Measurements from ENCODE around the gene AAK1.
A peak's percentile ranks its signal among the peaks of the same experiment; 100 is the strongest.
"Not testable (repeated sequence)": the region's sequence is repeated elsewhere in the genome, so short reads cannot be mapped to it uniquely, and the experiment has no call there.

AAK1 gene

GRCh38 chr2:69660637-69661036 is 17.1 kb upstream of the AAK1 start:
- DNase-seq (ENCODE audit: low read depth) = no peak
- no peak for TF ChIP-seq CTCF (conservative IDR thresholded peaks at IDR 0.05; ENCODE audit: low read length)
- H3K4me3 ChIP-seq (ENCODE audit: low read length) = no peak overlapping the region

DNA sequence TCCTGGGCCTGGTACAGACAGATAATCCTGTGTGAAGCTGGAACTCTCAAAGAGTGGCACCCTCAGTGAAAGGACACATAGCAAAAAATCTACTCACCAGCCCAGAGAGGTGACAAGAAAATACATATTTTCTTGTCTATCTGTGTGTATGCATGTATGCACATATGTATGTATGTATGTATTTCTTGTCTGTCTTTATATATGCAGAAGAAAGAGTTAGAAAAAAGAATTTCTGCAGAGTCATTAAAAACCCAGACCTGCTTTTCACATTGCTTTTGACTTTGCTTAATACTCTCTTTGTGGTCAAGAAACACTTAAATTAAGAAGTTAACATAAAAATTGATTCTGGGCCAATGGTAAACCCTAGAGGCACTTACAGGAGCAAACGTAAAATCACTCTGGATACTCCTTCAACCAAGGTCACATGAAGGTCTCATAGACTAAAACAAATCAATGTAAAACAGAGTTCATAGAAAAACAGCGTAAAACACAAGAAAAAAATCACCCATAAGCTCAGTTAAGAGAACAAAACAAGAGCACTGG is 16.5 kb upstream of the AAK1 start:
- TF ChIP-seq CTCF (conservative IDR thresholded peaks at IDR 0.05; ENCODE audit: low read length) = no peak
- no peak overlapping the region for H3K4me3 ChIP-seq (ENCODE audit: low read length)
- DNase-seq (ENCODE audit: low read depth) = no peak

- no peak overlapping the region for H3K4me3 ChIP-seq (ENCODE audit: low read length)
- DNase-seq (ENCODE audit: low read depth) = no peak
- TF ChIP-seq CTCF (conservative IDR thresholded peaks at IDR 0.05; ENCODE audit: low read length) = no peak
Measured at GRCh38 chr2:69659349-69659748, 15.8 kb upstream of the AAK1 start.

GRCh38 chr2:69652206-69652605 is 8.7 kb upstream of the AAK1 start:
- no peak for TF ChIP-seq CTCF (conservative IDR thresholded peaks at IDR 0.05; ENCODE audit: low read length)
- DNase-seq (ENCODE audit: low read depth) = peak; percentile 83
- H3K4me3 ChIP-seq (ENCODE audit: low read length) = no peak overlapping the region

DNA sequence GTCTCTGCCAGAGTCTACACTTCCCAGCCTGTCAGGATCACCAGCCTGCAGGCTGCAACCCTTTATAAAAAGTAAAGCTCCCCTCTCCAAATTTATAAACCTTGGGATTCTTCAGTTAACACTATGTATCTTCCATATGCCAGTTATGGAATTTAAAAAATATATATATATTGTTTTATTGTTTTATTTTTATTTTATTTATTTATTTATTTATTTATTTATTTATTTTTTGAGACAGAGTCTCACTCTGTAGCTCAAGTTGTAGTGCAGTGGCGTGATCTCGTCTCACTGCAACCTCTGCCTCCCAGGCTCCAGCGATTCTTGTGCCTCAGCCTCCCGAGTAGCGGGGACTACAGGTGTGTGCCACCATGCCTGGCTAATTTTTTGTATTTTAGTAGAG is 3.7 kb upstream of the AAK1 start:
- DNase-seq (ENCODE audit: low read depth); H3K4me3 ChIP-seq (ENCODE audit: low read length): not testable (repeated sequence)

DNA sequence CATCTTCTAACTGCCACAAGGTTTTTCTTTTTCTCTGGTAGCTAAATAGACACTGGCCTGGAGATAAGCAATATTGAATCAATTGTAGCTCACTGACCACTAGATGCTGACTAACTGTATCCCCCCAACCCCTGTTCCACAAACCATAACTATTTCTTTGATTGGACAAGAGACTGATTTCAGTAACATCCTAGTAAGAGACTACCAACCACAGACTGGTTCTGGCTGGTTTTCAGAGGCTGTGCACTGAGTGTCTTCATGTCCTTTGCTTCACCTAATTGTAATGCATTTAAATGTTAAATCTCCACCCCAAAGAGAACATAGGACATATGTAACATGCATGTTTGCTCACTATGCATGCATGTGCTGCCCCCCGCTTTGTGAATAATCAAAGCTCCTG is 3.2 kb upstream of the AAK1 start:
- TF ChIP-seq CTCF (conservative IDR thresholded peaks at IDR 0.05; ENCODE audit: low read length) = no peak
- DNase-seq (ENCODE audit: low read depth) = no peak

DNA sequence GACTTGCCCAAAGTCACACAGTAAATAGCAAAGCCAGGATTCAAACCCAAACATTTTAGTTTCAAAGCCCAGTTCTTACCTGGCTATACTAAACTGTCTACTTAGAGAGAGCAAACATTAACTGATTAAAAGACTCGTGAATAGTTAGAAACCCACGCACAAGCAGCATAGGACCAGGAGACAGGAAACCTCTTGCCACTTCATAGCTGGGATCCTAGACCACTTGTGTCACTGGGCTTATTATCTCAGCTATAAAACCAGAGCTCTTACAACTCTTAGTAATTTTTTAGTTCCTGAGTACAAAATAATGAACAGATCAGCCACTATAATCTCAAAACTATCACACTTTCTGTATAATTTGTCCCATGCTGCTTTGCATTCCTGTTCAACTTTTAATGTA is 2.4 kb upstream of the AAK1 start:
- DNase-seq (ENCODE audit: low read depth) = no peak
- no peak for TF ChIP-seq CTCF (conservative IDR thresholded peaks at IDR 0.05; ENCODE audit: low read length)
- H3K4me3 ChIP-seq (ENCODE audit: low read length) = no peak overlapping the region

More for the DNA sequence above, 3.2 kb upstream of the AAK1 start:
- no peak overlapping the region for H3K4me3 ChIP-seq (ENCODE audit: low read length)

GRCh38 chr2:69645031-69645431 is 1.5 kb upstream of the AAK1 start:
- peak overlapping the region; percentile 91 for H3K4me3 ChIP-seq (ENCODE audit: low read length)
- TF ChIP-seq CTCF (conservative IDR thresholded peaks at IDR 0.05; ENCODE audit: low read length) = no peak
- DNase-seq (ENCODE audit: low read depth) = no peak
